T47D (cell line): Measurements from ENCODE around the gene SH2D3A.
"Not testable (repeated sequence)": the region's sequence is repeated elsewhere in the genome, so short reads cannot be mapped to it uniquely, and the experiment has no call there.

Experiments
- DNase-seq, 2 experiments: peaks; one replicate each; pipeline versions ENCODE4 v3.0.0 to v3.0.0-alpha.2; 2011 to 2012; ENCODE audit warnings: low read depth in 1 of 2, low spot score in 1 of 2
- JUND ChIP-seq: IDR thresholded peaks from 2 replicates; pipeline ENCODE4 v1.6.1; 2012; ENCODE audit warnings: low read depth
- in situ Hi-C: cut with HindIII; loops from 2 replicates; pipeline ENCODE4 v1.10.0; 2016; ENCODE audit warnings: low sequenced_read_pairs, low pct_unique_long_range_greater_than_20kb

Gene SH2D3A

GRCh38 chr19:6774821-6775707, 7.8 kb upstream of the SH2D3A start:
- in situ Hi-C loops, result no loop called here
- no peak for DNase-seq
- no peak for TF ChIP-seq JUND

- in situ Hi-C loops, result no loop called here
- TF ChIP-seq JUND, result no peak
- no peak for DNase-seq
Observed at GRCh38 chr19:6773323-6773931, 6.2 kb upstream of the SH2D3A start.

- in situ Hi-C loops, result no loop called here
- no peak for DNase-seq
- TF ChIP-seq JUND, result no peak
Observed at GRCh38 chr19:6772866-6773322, 5.7 kb upstream of the SH2D3A start.

- no peak for TF ChIP-seq JUND
- in situ Hi-C loops, result no loop called here
- no peak for DNase-seq
Observed at GRCh38 chr19:6772028-6772865, 5.0 kb upstream of the SH2D3A start, which contains the start of gene VAV1. Gene VAV1 (plus strand): TSS chr19:6772708. CDS start chr19:6772808, 100 bp downstream.

- DNase-seq, in situ Hi-C loops: not testable (repeated sequence)
Observed at GRCh38 chr19:6771648-6772027, 4.4 kb upstream of the SH2D3A start.

- DNase-seq, result no peak
- in situ Hi-C loops, result no loop called here
- no peak for TF ChIP-seq JUND
Observed at GRCh38 chr19:6769006-6769619, 1.9 kb upstream of the SH2D3A start.

- DNase-seq, result no peak
- in situ Hi-C loops, result no loop called here
- TF ChIP-seq JUND, result no peak
Observed at GRCh38 chr19:6768236-6768785, 1.1 kb upstream of the SH2D3A start.

- no peak for DNase-seq
- in situ Hi-C loops, result no loop called here
- no peak for TF ChIP-seq JUND
Observed at GRCh38 chr19:6767081-6767356, 216 bp downstream of the SH2D3A start.

GRCh38 chr19:6766357-6767080, 716 bp downstream of the SH2D3A start:
- no peak for DNase-seq
- in situ Hi-C loops, result no loop called here
- no peak for TF ChIP-seq JUND

- peak; percentile 92 for TF ChIP-seq JUND
- in situ Hi-C loops, result no loop called here
- peak; percentile 65 to 94 for DNase-seq
Observed at GRCh38 chr19:6765738-6766356, 1.4 kb downstream of the SH2D3A start.

GRCh38 chr19:6762253-6762797, 4.9 kb downstream of the SH2D3A start:
- DNase-seq, in situ Hi-C loops: not testable (repeated sequence)
